Measurements from ENCODE around the gene CCDC27.

Gene CCDC27

GRCh38 chr1:3752400-3752945, at the start of gene CCDC27:
TSS of gene CCDC27 (plus strand) at chr1:3752450. CDS start at chr1:3752482, 32 bp downstream.
- DNase-seq = no peak
- no peaks in the 10 kb centered on the region for H3K9me3 ChIP-seq (ENCODE audit: severe bottlenecking)
- no peaks in the 10 kb centered on the region for H3K27me3 ChIP-seq (ENCODE audit: insufficient read depth, low read depth, severe bottlenecking)
- H3K27ac ChIP-seq = no peak within 1 kb of the TSS
- TF ChIP-seq CTCF (IDR thresholded peaks at IDR 0.05; ENCODE audit: low read depth, low read length) = no peak
- H3K4me3 ChIP-seq (ENCODE audit: low read depth, low read length) = no peak within 1 kb of the TSS
- no peaks in the 10 kb centered on the region for H3K36me3 ChIP-seq

DNA sequence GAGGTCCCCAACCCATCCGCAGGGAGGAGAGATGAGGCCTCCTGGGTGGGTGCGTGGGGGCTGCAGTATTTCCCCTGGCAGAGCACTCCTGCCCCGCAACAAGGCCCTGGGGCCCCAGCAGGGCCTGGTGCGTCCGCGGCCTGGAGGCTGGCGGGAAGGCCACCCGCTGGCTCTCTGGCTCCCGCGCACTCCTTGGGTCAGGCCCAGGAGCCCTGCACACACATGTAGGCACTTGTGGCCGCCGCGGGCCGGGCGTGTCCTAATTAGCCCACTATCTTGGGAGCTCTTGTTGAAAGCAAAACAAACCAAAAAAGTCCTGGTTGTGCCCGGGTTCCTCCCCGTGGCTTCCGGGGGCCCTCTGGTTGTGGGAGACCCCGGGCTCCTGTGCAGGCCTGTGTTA, 49.7 kb upstream of the CCDC27 start:
- DNase-seq = no peak
- Histone ChIP-seq H3K4me3 (ENCODE audit: low read depth, low read length) (no peak overlapping the region), H3K9me3 (ENCODE audit: severe bottlenecking) (no peaks in the 10 kb centered on the region), H3K36me3 (peaks cover 11% of the 10 kb centered on the region), H3K27me3 (ENCODE audit: insufficient read depth, low read depth, severe bottlenecking) (no peaks in the 10 kb centered on the region), H3K27ac (no peak overlapping the region)
- TF ChIP-seq CTCF (IDR thresholded peaks at IDR 0.05; ENCODE audit: low read depth, low read length) = no peak

- H3K27ac ChIP-seq = no peak overlapping the region
- H3K27me3 ChIP-seq (ENCODE audit: insufficient read depth, low read depth, severe bottlenecking) = no peaks in the 10 kb centered on the region
- H3K9me3 ChIP-seq (ENCODE audit: severe bottlenecking) = no peaks in the 10 kb centered on the region
- no peak overlapping the region for H3K4me3 ChIP-seq (ENCODE audit: low read depth, low read length)
- no peak for DNase-seq
- TF ChIP-seq CTCF (IDR thresholded peaks at IDR 0.05; ENCODE audit: low read depth, low read length) = no peak
- peaks cover 12% of the 10 kb centered on the region for H3K36me3 ChIP-seq
Measured at GRCh38 chr1:3702990-3703728, 49.1 kb upstream of the CCDC27 start.

DNA sequence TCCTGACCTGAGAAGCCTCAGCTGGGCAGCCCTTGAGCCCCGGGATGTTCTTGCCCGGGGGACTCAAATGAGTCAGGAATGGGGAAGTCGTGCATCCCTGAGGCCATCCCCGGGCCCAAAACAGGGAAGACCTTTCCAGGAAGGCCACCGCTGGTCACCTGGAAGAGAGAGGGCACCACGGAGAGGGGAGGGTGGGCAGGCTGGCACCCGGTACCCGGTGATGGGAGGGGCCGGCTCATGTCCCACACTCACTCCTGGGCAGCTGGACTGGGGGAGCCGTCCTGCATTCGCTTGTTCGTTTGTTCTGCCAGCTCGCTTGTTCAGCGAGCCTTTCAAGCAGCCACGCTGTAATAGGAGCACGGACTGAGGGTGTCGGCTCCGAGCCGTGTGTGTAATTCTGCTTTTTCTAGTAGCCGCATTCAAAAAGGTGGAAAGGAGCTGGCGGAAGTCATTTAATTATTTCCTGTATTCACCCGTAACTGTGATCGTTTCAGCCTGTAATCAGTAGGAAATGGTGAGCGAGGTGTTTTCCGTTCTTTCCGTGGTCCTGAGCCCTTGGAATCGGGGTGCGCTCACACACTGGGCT, 48.4 kb upstream of the CCDC27 start:
- H3K9me3 ChIP-seq (ENCODE audit: severe bottlenecking) = no peaks in the 10 kb centered on the region
- H3K27ac ChIP-seq = no peak overlapping the region
- no peaks in the 10 kb centered on the region for H3K27me3 ChIP-seq (ENCODE audit: insufficient read depth, low read depth, severe bottlenecking)
- no peak for TF ChIP-seq CTCF (IDR thresholded peaks at IDR 0.05; ENCODE audit: low read depth, low read length)
- H3K36me3 ChIP-seq = peaks cover 16% of the 10 kb centered on the region
- H3K4me3 ChIP-seq (ENCODE audit: low read depth, low read length) = no peak overlapping the region
- no peak for DNase-seq

- no peak overlapping the region for H3K4me3 ChIP-seq (ENCODE audit: low read depth, low read length)
- H3K27ac ChIP-seq = no peak overlapping the region
- H3K27me3 ChIP-seq (ENCODE audit: insufficient read depth, low read depth, severe bottlenecking) = no peaks in the 10 kb centered on the region
- no peak for DNase-seq
- no peak for TF ChIP-seq CTCF (IDR thresholded peaks at IDR 0.05; ENCODE audit: low read depth, low read length)
- H3K36me3 ChIP-seq = peaks cover 25% of the 10 kb centered on the region
- H3K9me3 ChIP-seq (ENCODE audit: severe bottlenecking) = no peaks in the 10 kb centered on the region
Measured at GRCh38 chr1:3705341-3705950, 46.8 kb upstream of the CCDC27 start.
